Right cardiac atrium (tissue), 5 donors: Measurements from ENCODE around the gene WDR48. TPM values are rescaled to one million over a fixed set of nuclear protein-coding genes. Genes with fewer than 3 reads are reported as not detected.

ENCODE experiments used
- ATAC-seq, 2 donors: fragments of 200-7000 bp; cut with Tn5 transposase; one replicate each; pipeline versions ENCODE4 v1.8.0 to v1.9.1; 2020; ENCODE audit warnings: moderate library complexity in 2 of 2, mild to moderate bottlenecking in 1 of 2
- DNase-seq, 3 donors: peaks; one replicate each; pipeline ENCODE4 v3.0.0-alpha.2; 2020
- H3K27ac ChIP-seq: one replicate; pipeline ENCODE4 v1.5.1; 2013; ENCODE audit warnings: mild to moderate bottlenecking, low read length, control low read depth, moderate library complexity
- H3K27me3 ChIP-seq: one replicate; pipeline ENCODE4 v1.6.1; 2013; ENCODE audit not compliant: control insufficient read depth, insufficient read depth
- H3K4me1 ChIP-seq: one replicate; pipeline ENCODE4 v1.6.1; 2013; ENCODE audit warnings: low read length; ENCODE audit not compliant: control insufficient read depth, insufficient read depth
- H3K4me3 ChIP-seq: one replicate; pipeline ENCODE4 v1.5.1; 2013; ENCODE audit warnings: low read length, control low read depth
- H3K9me3 ChIP-seq: one replicate; pipeline ENCODE4 v1.6.1; 2013; ENCODE audit warnings: low read length; ENCODE audit not compliant: control insufficient read depth
- WGBS: extraction: QIAGEN DNeasy Blood & Tissue Kit; methylation state at CpG from one replicate; pipeline ENCODE4 v1.1.7; 2013; 5-methylcytosine and 5-hydroxymethylcytosine counted together
- intact Hi-C, 4 donors: fragments of 100-400 bp; cut with DNase I; formaldehyde crosslinking; loops; one replicate each; pipeline versions ENCODE4 v1.11.0 to v1.14.0; 2022 to 2023
- microRNA-seq, 2 donors: library from miRNA; unstranded; fragments of <30 nt; microRNA quantifications; one replicate each; pipeline ENCODE4 v1.2.0, GENCODE V29; 2020 to 2021
- polyA plus RNA-seq: library from polyadenylated mRNA; stranded (reverse); fragments of 200-250 nt; gene quantifications from one replicate; pipeline ENCODE4 v1.2.3, GENCODE V29; 2013
- total RNA-seq, 4 donors: library from RNA; stranded (reverse); fragmentation: NEBNext Ultra II Directional; extraction: Animal tissue kit (Norgen Biotek cat#: 25700); gene quantifications; one replicate each; pipeline ENCODE4 v1.2.1, GENCODE V29; 2021
- donor health status: healthy with polysubstance abuse.
- donor health status: DM: no; HTN: yes; CAD: no.
- donor health status: DM: no; HTN: no; CAD: no.
- donor health status: DM: no; HTN: yes; CAD: no; lungs with severe emphysema.
- donor health status: DM: yes; HTN: yes; CAD: no.

The WDR48 gene
- total and polyA plus RNA-seq, 5 donors: 10.3 to 30.5 (median 25.5) TPM

- Histone ChIP-seq H3K4me3 (no peak overlapping the region), H3K27me3 (no peaks in the 10 kb centered on the region), H3K4me1 (peaks cover 30% of the 10 kb centered on the region), H3K9me3 (no peaks in the 10 kb centered on the region), H3K27ac (no peak overlapping the region)
- intact Hi-C loops: no loop called here
- peak in 2 of 3 donors; percentile 38 to 74 for DNase-seq
- ATAC-seq: peak; percentile 25 to 50
- 64% methylated on average over 5 of the region's 5 CpGs for WGBS
These were observed 90.3 kb downstream of the WDR48 start for GRCh38 chr3:39142067-39142466.

- Histone ChIP-seq H3K9me3 (no peaks in the 10 kb centered on the region), H3K27me3 (no peaks in the 10 kb centered on the region), H3K4me3 (no peak overlapping the region), H3K27ac (no peak overlapping the region), H3K4me1 (peaks cover 40% of the 10 kb centered on the region)
- WGBS: 71% methylated on average over 14 of the region's 14 CpGs
- ATAC-seq (no peak), DNase-seq (no peak)
- intact Hi-C loops: no loop called here
These were observed 91.5 kb downstream of the WDR48 start for GRCh38 chr3:39143051-39143885.

- intact Hi-C loops: no loop called here
- no peak overlapping the region for H3K4me3 ChIP-seq
- WGBS: 85% methylated on average over 20 of the region's 20 CpGs
- ATAC-seq (no peak), DNase-seq (peak in 1 of 3 donors; percentile 58)
- no peak overlapping the region for H3K27ac ChIP-seq
- H3K4me1 ChIP-seq: peaks cover 46% of the 10 kb centered on the region
- H3K9me3 ChIP-seq: no peaks in the 10 kb centered on the region
- no peaks in the 10 kb centered on the region for H3K27me3 ChIP-seq
These were observed 92.4 kb downstream of the WDR48 start for GRCh38 chr3:39144095-39144747.

GRCh38 chr3:39144748-39145380 lies 93.0 kb downstream of the WDR48 start:
- Histone ChIP-seq H3K9me3 (no peaks in the 10 kb centered on the region), H3K4me1 (peaks cover 46% of the 10 kb centered on the region), H3K27me3 (no peaks in the 10 kb centered on the region), H3K4me3 (no peak overlapping the region), H3K27ac (no peak overlapping the region)
- ATAC-seq (no peak), DNase-seq (peak in 1 of 3 donors; percentile 63)
- intact Hi-C loops: loop anchor here in 1 of 4 donors (5.0 kb wide), 1 partner anchor 37 kb away; no protein-coding TSS in a partner anchor
- 95% methylated on average over 23 of the region's 23 CpGs for WGBS

- peak in 1 of 2 donors; percentile 1 for ATAC-seq
These were observed 94.3 kb downstream of the WDR48 start for GRCh38 chr3:39146083-39146501.

More at GRCh38 chr3:39146083-39146501, 94.3 kb downstream of the WDR48 start:
- Histone ChIP-seq H3K9me3 (no peaks in the 10 kb centered on the region), H3K4me1 (peaks cover 48% of the 10 kb centered on the region), H3K27me3 (no peaks in the 10 kb centered on the region), H3K4me3 (no peak overlapping the region), H3K27ac (peak overlapping the region; percentile 4)
- WGBS: 58% methylated on average over 11 of the region's 11 CpGs
- intact Hi-C loops: loop anchor here in 1 of 4 donors (5.0 kb wide), 1 partner anchor 36 kb away; no protein-coding TSS in a partner anchor
- DNase-seq: peak in 2 of 3 donors; percentile 41 to 75

Small RNA genes within 50 kb of the gene (microRNA-seq; reads per million reads assigned to microRNA genes)
- gene MIR6822: 0 to 0.54 reads per million in 2 donors

Other genes starting within 250 kb of the WDR48 start
- gene SCN10A, start 235.8 kb upstream of the WDR48 start, total RNA-seq: under 1 TPM in 3 of 4 donors, not detected in 1; 0.11 to 0.31 (median 0.18) TPM
- gene SCN10A, start 235.8 kb upstream of the WDR48 start, polyA plus RNA-seq: 0.07 TPM
- under 1 TPM in 3 of 4 donors, not detected in 1; 0.03 to 0.06 (median 0.03) TPM for gene SCN11A, start 72 bp upstream of the WDR48 start, total RNA-seq
- gene SCN11A, start 72 bp upstream of the WDR48 start, polyA plus RNA-seq: not detected
- 10 to 100 TPM; 43.7 to 53.4 (median 47.4) TPM for gene GORASP1, start 55.6 kb downstream of the WDR48 start, total RNA-seq
- gene GORASP1, start 55.6 kb downstream of the WDR48 start, polyA plus RNA-seq: 26.3 TPM
- gene TTC21A, start 55.7 kb downstream of the WDR48 start, total RNA-seq: 1 to 10 TPM; 1.9 to 3.4 (median 2.5) TPM
- gene TTC21A, start 55.7 kb downstream of the WDR48 start, polyA plus RNA-seq: 2.0 TPM
- gene CSRNP1, start 101.6 kb downstream of the WDR48 start, total RNA-seq: 10 to 100 TPM; 10.9 to 33.2 (median 15.7) TPM
- gene CSRNP1, start 101.6 kb downstream of the WDR48 start, polyA plus RNA-seq: 30.5 TPM
- gene XIRP1, start 140.6 kb downstream of the WDR48 start, total RNA-seq: 100 to 1,000 TPM; 152 to 278 (median 176) TPM
- 453 TPM for gene XIRP1, start 140.6 kb downstream of the WDR48 start, polyA plus RNA-seq
- 1 to 10 TPM in 1 of 4 donors, under 1 TPM in 3; 0.19 to 1.0 (median 0.85) TPM for gene CX3CR1, start 228.0 kb downstream of the WDR48 start, total RNA-seq
- gene CX3CR1, start 228.0 kb downstream of the WDR48 start, polyA plus RNA-seq: 0.20 TPM